ENCODE measurements around the gene CSF1R.

Gene CSF1R

GRCh38 chr5:150126199-150126920 is 40.0 kb upstream of the CSF1R start:
- no peaks in the 10 kb centered on the region for H3K27me3 ChIP-seq (ENCODE audit: control insufficient read depth, insufficient read depth, low read length)
- H3K9ac ChIP-seq (ENCODE audit: low read length) = no peak overlapping the region
- peaks cover 6% of the 10 kb centered on the region for H3K36me3 ChIP-seq (ENCODE audit: control insufficient read depth, insufficient read depth, low read length)
- no peak overlapping the region for H3K4me3 ChIP-seq (ENCODE audit: low read length)
- H3K4me1 ChIP-seq (ENCODE audit: control insufficient read depth, insufficient read depth, low read length) = no peaks in the 10 kb centered on the region
- no peak overlapping the region for H3K27ac ChIP-seq (ENCODE audit: low read depth, low read length)

GRCh38 chr5:150125334-150125733 is 39.0 kb upstream of the CSF1R start:
- Histone ChIP-seq H3K36me3 (ENCODE audit: control insufficient read depth, insufficient read depth, low read length) (peaks cover 6% of the 10 kb centered on the region), H3K4me1 (ENCODE audit: control insufficient read depth, insufficient read depth, low read length) (no peaks in the 10 kb centered on the region), H3K27ac (ENCODE audit: low read depth, low read length) (no peak overlapping the region), H3K27me3 (ENCODE audit: control insufficient read depth, insufficient read depth, low read length) (no peaks in the 10 kb centered on the region), H3K4me3 (ENCODE audit: low read length) (no peak overlapping the region), H3K9ac (ENCODE audit: low read length) (no peak overlapping the region)

- H3K27ac ChIP-seq (ENCODE audit: low read depth, low read length) = no peak overlapping the region
- no peak overlapping the region for H3K9ac ChIP-seq (ENCODE audit: low read length)
- H3K4me1 ChIP-seq (ENCODE audit: control insufficient read depth, insufficient read depth, low read length) = no peaks in the 10 kb centered on the region
- H3K4me3 ChIP-seq (ENCODE audit: low read length) = no peak overlapping the region
- no peaks in the 10 kb centered on the region for H3K27me3 ChIP-seq (ENCODE audit: control insufficient read depth, insufficient read depth, low read length)
- peaks cover 11% of the 10 kb centered on the region for H3K36me3 ChIP-seq (ENCODE audit: control insufficient read depth, insufficient read depth, low read length)
Observed at GRCh38 chr5:150124596-150124995, 38.2 kb upstream of the CSF1R start.

GRCh38 chr5:150124111-150124557 is 37.8 kb upstream of the CSF1R start:
- peaks cover 6% of the 10 kb centered on the region for H3K36me3 ChIP-seq (ENCODE audit: control insufficient read depth, insufficient read depth, low read length)

GRCh38 chr5:150123542-150123941 is 37.2 kb upstream of the CSF1R start:
- Histone ChIP-seq H3K27ac (ENCODE audit: low read depth, low read length) (no peak overlapping the region), H3K9ac (ENCODE audit: low read length) (no peak overlapping the region), H3K4me1 (ENCODE audit: control insufficient read depth, insufficient read depth, low read length) (no peaks in the 10 kb centered on the region), H3K4me3 (ENCODE audit: low read length) (no peak overlapping the region), H3K36me3 (ENCODE audit: control insufficient read depth, insufficient read depth, low read length) (peaks cover 5% of the 10 kb centered on the region), H3K27me3 (ENCODE audit: control insufficient read depth, insufficient read depth, low read length) (no peaks in the 10 kb centered on the region)

More at GRCh38 chr5:150124111-150124557, 37.8 kb upstream of the CSF1R start:
- no peak overlapping the region for H3K4me3 ChIP-seq (ENCODE audit: low read length)
- H3K27me3 ChIP-seq (ENCODE audit: control insufficient read depth, insufficient read depth, low read length) = no peaks in the 10 kb centered on the region
- H3K27ac ChIP-seq (ENCODE audit: low read depth, low read length) = no peak overlapping the region
- no peaks in the 10 kb centered on the region for H3K4me1 ChIP-seq (ENCODE audit: control insufficient read depth, insufficient read depth, low read length)
- no peak overlapping the region for H3K9ac ChIP-seq (ENCODE audit: low read length)

- Histone ChIP-seq H3K4me1 (ENCODE audit: control insufficient read depth, insufficient read depth, low read length) (no peaks in the 10 kb centered on the region), H3K27me3 (ENCODE audit: control insufficient read depth, insufficient read depth, low read length) (no peaks in the 10 kb centered on the region), H3K36me3 (ENCODE audit: control insufficient read depth, insufficient read depth, low read length) (peaks cover 5% of the 10 kb centered on the region), H3K27ac (ENCODE audit: low read depth, low read length) (no peak overlapping the region), H3K9ac (ENCODE audit: low read length) (no peak overlapping the region), H3K4me3 (ENCODE audit: low read length) (no peak overlapping the region)
Observed at GRCh38 chr5:150122536-150123481, 36.5 kb upstream of the CSF1R start.

- Histone ChIP-seq H3K27ac (ENCODE audit: low read depth, low read length) (no peak overlapping the region), H3K36me3 (ENCODE audit: control insufficient read depth, insufficient read depth, low read length) (peaks cover 5% of the 10 kb centered on the region), H3K9ac (ENCODE audit: low read length) (no peak overlapping the region), H3K4me1 (ENCODE audit: control insufficient read depth, insufficient read depth, low read length) (no peaks in the 10 kb centered on the region), H3K27me3 (ENCODE audit: control insufficient read depth, insufficient read depth, low read length) (no peaks in the 10 kb centered on the region), H3K4me3 (ENCODE audit: low read length) (no peak overlapping the region)
Observed at GRCh38 chr5:150122158-150122510, 35.8 kb upstream of the CSF1R start.

- Histone ChIP-seq H3K4me1 (ENCODE audit: control insufficient read depth, insufficient read depth, low read length) (no peaks in the 10 kb centered on the region), H3K27me3 (ENCODE audit: control insufficient read depth, insufficient read depth, low read length) (no peaks in the 10 kb centered on the region), H3K9ac (ENCODE audit: low read length) (no peak overlapping the region), H3K4me3 (ENCODE audit: low read length) (no peak overlapping the region), H3K27ac (ENCODE audit: low read depth, low read length) (no peak overlapping the region), H3K36me3 (ENCODE audit: control insufficient read depth, insufficient read depth, low read length) (peaks cover 5% of the 10 kb centered on the region)
Observed at GRCh38 chr5:150121448-150122157, 35.2 kb upstream of the CSF1R start.

GRCh38 chr5:150120617-150121447 is 34.5 kb upstream of the CSF1R start:
- H3K36me3 ChIP-seq (ENCODE audit: control insufficient read depth, insufficient read depth, low read length) = peaks cover 5% of the 10 kb centered on the region

GRCh38 chr5:150120062-150120441 is 33.7 kb upstream of the CSF1R start:
- Histone ChIP-seq H3K4me1 (ENCODE audit: control insufficient read depth, insufficient read depth, low read length) (no peaks in the 10 kb centered on the region), H3K9ac (ENCODE audit: low read length) (no peak overlapping the region), H3K27me3 (ENCODE audit: control insufficient read depth, insufficient read depth, low read length) (no peaks in the 10 kb centered on the region), H3K36me3 (ENCODE audit: control insufficient read depth, insufficient read depth, low read length) (peaks cover 5% of the 10 kb centered on the region), H3K27ac (ENCODE audit: low read depth, low read length) (no peak overlapping the region), H3K4me3 (ENCODE audit: low read length) (no peak overlapping the region)

More at GRCh38 chr5:150120617-150121447, 34.5 kb upstream of the CSF1R start:
- H3K27me3 ChIP-seq (ENCODE audit: control insufficient read depth, insufficient read depth, low read length) = no peaks in the 10 kb centered on the region
- H3K27ac ChIP-seq (ENCODE audit: low read depth, low read length) = no peak overlapping the region
- H3K9ac ChIP-seq (ENCODE audit: low read length) = no peak overlapping the region
- no peak overlapping the region for H3K4me3 ChIP-seq (ENCODE audit: low read length)
- no peaks in the 10 kb centered on the region for H3K4me1 ChIP-seq (ENCODE audit: control insufficient read depth, insufficient read depth, low read length)

GRCh38 chr5:150119421-150120061 is 33.2 kb upstream of the CSF1R start:
- H3K9ac ChIP-seq (ENCODE audit: low read length) = no peak overlapping the region
- H3K27ac ChIP-seq (ENCODE audit: low read depth, low read length) = no peak overlapping the region
- no peaks in the 10 kb centered on the region for H3K27me3 ChIP-seq (ENCODE audit: control insufficient read depth, insufficient read depth, low read length)
- peaks cover 7% of the 10 kb centered on the region for H3K36me3 ChIP-seq (ENCODE audit: control insufficient read depth, insufficient read depth, low read length)
- H3K4me1 ChIP-seq (ENCODE audit: control insufficient read depth, insufficient read depth, low read length) = no peaks in the 10 kb centered on the region
- no peak overlapping the region for H3K4me3 ChIP-seq (ENCODE audit: low read length)

Data from rectal smooth muscle tissue (tissue), 1 donor.